Activated T-cell treated with anti-CD3 and anti-CD28 coated beads, Interleukin-2, amount 50 U/mL, for 24 hours (primary cell): ENCODE results near the gene AVPR1B.

ENCODE experiments used
- DNase-seq: peaks from one replicate; pipeline ENCODE4 v3.0.0-alpha.2; 2020
- H3K27ac Mint-ChIP-seq: 2 replicates; pipeline ENCODE4 v1.8.0; 2020; ENCODE audit warnings: mild to moderate bottlenecking, mixed read lengths
- H3K27me3 Mint-ChIP-seq: 2 replicates; pipeline ENCODE4 v1.8.0; 2020; ENCODE audit warnings: mixed read lengths
- H3K36me3 Mint-ChIP-seq: 2 replicates; pipeline ENCODE4 v1.8.0; 2020; ENCODE audit warnings: low read depth, mixed read lengths
- H3K4me1 Mint-ChIP-seq: 2 replicates; pipeline ENCODE4 v1.8.0; 2020; ENCODE audit warnings: low read depth, mixed read lengths
- H3K4me3 Mint-ChIP-seq: 2 replicates; pipeline ENCODE4 v1.8.0; 2020; ENCODE audit warnings: mild to moderate bottlenecking, moderate library complexity, mixed read lengths
- H3K9me3 Mint-ChIP-seq: 2 replicates; pipeline ENCODE4 v1.8.0; 2020; ENCODE audit warnings: mixed read lengths

The AVPR1B gene

GRCh38 chr1:206117151-206117948 is at the start of gene AVPR1B:
TSS of gene AVPR1B (minus strand) at chr1:206117388. CDS start at chr1:206116890, 498 bp downstream.
- H3K27ac Mint-ChIP-seq: no peak within 1 kb of the TSS
- DNase-seq: peak; percentile 36
- H3K27me3 Mint-ChIP-seq: peaks cover 52% of the 10 kb centered on the region
- no peak within 1 kb of the TSS for H3K4me3 Mint-ChIP-seq
- peaks cover 16% of the 10 kb centered on the region for H3K9me3 Mint-ChIP-seq
- H3K36me3 Mint-ChIP-seq: no peaks in the 10 kb centered on the region
- H3K4me1 Mint-ChIP-seq: peaks cover 7% of the 10 kb centered on the region

GRCh38 chr1:206145771-206146290 is 28.6 kb upstream of the AVPR1B start:
- no peaks in the 10 kb centered on the region for H3K9me3 Mint-ChIP-seq
- H3K36me3 Mint-ChIP-seq: no peaks in the 10 kb centered on the region
- peaks cover 13% of the 10 kb centered on the region for H3K27me3 Mint-ChIP-seq
- DNase-seq: no peak
- H3K4me1 Mint-ChIP-seq: peaks cover 2% of the 10 kb centered on the region
- no peak overlapping the region for H3K4me3 Mint-ChIP-seq
- no peak overlapping the region for H3K27ac Mint-ChIP-seq

GRCh38 chr1:206144605-206145004 is 27.4 kb upstream of the AVPR1B start:
- DNase-seq: no peak
- Mint-ChIP-seq H3K4me1 (peaks cover 2% of the 10 kb centered on the region), H3K36me3 (no peaks in the 10 kb centered on the region), H3K9me3 (no peaks in the 10 kb centered on the region), H3K27me3 (peaks cover 13% of the 10 kb centered on the region), H3K27ac (no peak overlapping the region), H3K4me3 (no peak overlapping the region)

GRCh38 chr1:206143537-206144172 is 26.5 kb upstream of the AVPR1B start:
- H3K36me3 Mint-ChIP-seq: no peaks in the 10 kb centered on the region
- H3K27me3 Mint-ChIP-seq: peaks cover 13% of the 10 kb centered on the region
- no peak overlapping the region for H3K27ac Mint-ChIP-seq
- H3K9me3 Mint-ChIP-seq: no peaks in the 10 kb centered on the region
- H3K4me3 Mint-ChIP-seq: no peak overlapping the region
- no peak for DNase-seq
- peaks cover 2% of the 10 kb centered on the region for H3K4me1 Mint-ChIP-seq

DNA sequence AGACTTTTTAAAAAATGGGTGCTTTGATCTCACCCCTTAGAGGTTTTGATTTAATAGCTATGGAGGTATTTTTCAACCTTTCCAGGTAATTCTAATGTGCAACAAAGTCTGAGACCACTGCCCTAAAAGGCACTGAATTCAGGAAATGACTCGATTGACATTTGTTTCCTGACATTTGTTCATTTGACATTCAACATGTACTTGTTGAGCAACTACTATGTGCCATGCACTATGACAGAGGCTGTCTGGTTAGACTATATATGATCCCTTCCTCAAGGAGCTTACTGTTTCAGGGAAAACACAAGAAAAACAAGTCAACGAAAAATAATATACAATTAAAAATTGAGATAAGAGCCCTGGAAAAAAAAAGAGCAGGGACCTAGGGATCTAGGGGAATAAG is 25.6 kb upstream of the AVPR1B start:
- Mint-ChIP-seq H3K9me3 (no peaks in the 10 kb centered on the region), H3K27ac (no peak overlapping the region), H3K27me3 (peaks cover 13% of the 10 kb centered on the region), H3K4me3 (no peak overlapping the region), H3K36me3 (no peaks in the 10 kb centered on the region), H3K4me1 (peaks cover 2% of the 10 kb centered on the region)
- no peak for DNase-seq

GRCh38 chr1:206142011-206142410 is 24.8 kb upstream of the AVPR1B start:
- Mint-ChIP-seq H3K36me3 (no peaks in the 10 kb centered on the region), H3K4me3 (no peak overlapping the region), H3K9me3 (no peaks in the 10 kb centered on the region), H3K4me1 (peaks cover 2% of the 10 kb centered on the region), H3K27me3 (peaks cover 13% of the 10 kb centered on the region), H3K27ac (no peak overlapping the region)
- DNase-seq: no peak

DNA sequence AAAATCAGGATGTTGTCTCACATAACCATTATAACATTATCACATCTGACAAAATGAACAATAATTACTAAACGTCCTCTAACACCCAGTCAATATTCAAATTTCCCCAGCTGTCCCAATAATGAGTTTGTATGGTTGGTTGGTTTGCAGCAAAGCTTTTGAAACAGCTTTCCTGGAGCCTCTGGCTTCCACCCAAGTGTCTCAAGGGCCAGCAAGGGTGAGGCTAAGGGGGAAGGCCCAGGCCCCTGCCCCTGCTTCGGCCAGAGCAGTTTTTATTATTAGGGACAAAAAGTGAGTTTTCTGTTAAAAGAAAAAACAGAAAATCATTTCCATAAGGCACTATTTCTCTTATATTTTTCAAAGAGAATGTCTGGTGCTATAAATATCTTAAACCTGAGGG is 19.1 kb upstream of the AVPR1B start:
- no peaks in the 10 kb centered on the region for H3K4me1 Mint-ChIP-seq
- no peaks in the 10 kb centered on the region for H3K36me3 Mint-ChIP-seq
- no peak for DNase-seq
- H3K9me3 Mint-ChIP-seq: no peaks in the 10 kb centered on the region
- H3K27ac Mint-ChIP-seq: no peak overlapping the region
- peaks cover 3% of the 10 kb centered on the region for H3K27me3 Mint-ChIP-seq
- no peak overlapping the region for H3K4me3 Mint-ChIP-seq

GRCh38 chr1:206135248-206135647 is 18.1 kb upstream of the AVPR1B start:
- no peaks in the 10 kb centered on the region for H3K4me1 Mint-ChIP-seq
- H3K36me3 Mint-ChIP-seq: no peaks in the 10 kb centered on the region
- no peaks in the 10 kb centered on the region for H3K9me3 Mint-ChIP-seq
- H3K4me3 Mint-ChIP-seq: no peak overlapping the region
- H3K27me3 Mint-ChIP-seq: peaks cover 8% of the 10 kb centered on the region
- no peak for DNase-seq
- no peak overlapping the region for H3K27ac Mint-ChIP-seq

DNA sequence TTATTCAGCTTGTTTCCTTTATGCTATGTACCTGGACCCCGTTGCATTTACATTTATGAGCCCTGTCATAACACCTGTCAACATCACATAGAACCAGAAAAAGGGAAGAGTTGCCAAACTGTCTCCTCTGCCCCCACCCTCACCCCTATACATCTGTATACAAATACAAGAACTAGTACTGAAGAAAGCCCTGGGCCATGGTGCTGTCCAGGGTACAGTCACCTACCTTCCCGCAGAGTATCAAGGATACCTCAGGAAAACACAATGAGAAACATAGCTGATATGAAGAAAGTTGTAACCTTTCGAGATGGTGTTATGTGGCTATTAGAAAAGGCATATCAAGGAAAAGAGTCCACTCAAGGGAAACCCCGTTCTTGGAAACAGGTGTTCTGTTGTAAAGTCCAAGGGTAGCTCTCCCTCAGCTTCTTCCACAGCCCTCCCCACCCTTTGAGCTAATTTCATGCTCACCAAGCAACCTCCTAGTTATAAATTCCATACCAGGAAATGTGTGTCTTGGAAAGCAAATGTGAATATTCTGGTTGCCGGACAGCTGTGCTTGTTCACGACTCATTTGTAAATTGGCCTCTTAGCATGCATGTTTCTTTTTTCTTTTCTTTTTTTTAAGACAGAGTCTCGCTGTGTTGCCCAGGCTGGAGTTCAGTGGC is 16.7 kb upstream of the AVPR1B start:
- DNase-seq: no peak
- no peak overlapping the region for H3K4me3 Mint-ChIP-seq
- H3K27ac Mint-ChIP-seq: no peak overlapping the region
- H3K4me1 Mint-ChIP-seq: no peaks in the 10 kb centered on the region
- H3K36me3 Mint-ChIP-seq: no peaks in the 10 kb centered on the region
- H3K9me3 Mint-ChIP-seq: no peaks in the 10 kb centered on the region
- H3K27me3 Mint-ChIP-seq: peaks cover 10% of the 10 kb centered on the region

GRCh38 chr1:206131037-206131436 is 13.8 kb upstream of the AVPR1B start:
- Mint-ChIP-seq H3K36me3 (no peaks in the 10 kb centered on the region), H3K27me3 (peaks cover 34% of the 10 kb centered on the region), H3K4me3 (no peak overlapping the region), H3K27ac (no peak overlapping the region), H3K4me1 (no peaks in the 10 kb centered on the region), H3K9me3 (no peaks in the 10 kb centered on the region)
- DNase-seq: no peak

DNA sequence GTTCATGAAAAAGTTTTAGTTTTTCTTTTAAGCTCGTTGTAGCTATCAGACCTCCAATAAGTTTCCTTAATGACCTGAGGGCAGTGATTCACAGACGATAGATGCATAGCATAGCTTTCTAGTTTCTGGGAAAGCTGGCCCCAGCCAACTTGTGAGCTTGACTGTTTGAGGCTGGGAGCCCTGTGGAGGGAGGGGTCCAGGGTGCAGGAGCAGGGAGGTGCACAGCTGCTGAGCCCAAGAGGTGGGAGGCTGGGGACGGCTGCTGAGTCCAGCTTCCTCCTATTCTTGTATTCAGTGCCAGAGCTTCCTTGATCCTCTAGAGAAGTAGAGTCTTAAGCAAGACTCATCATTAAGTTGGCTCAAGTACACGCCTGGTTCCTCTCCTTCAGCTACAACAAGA is 11.0 kb upstream of the AVPR1B start:
- no peak overlapping the region for H3K27ac Mint-ChIP-seq
- DNase-seq: no peak

GRCh38 chr1:206127336-206127735 is 10.1 kb upstream of the AVPR1B start:
- DNase-seq: no peak
- no peaks in the 10 kb centered on the region for H3K4me1 Mint-ChIP-seq
- no peak overlapping the region for H3K4me3 Mint-ChIP-seq
- H3K27me3 Mint-ChIP-seq: peaks cover 48% of the 10 kb centered on the region
- H3K36me3 Mint-ChIP-seq: no peaks in the 10 kb centered on the region
- H3K27ac Mint-ChIP-seq: no peak overlapping the region
- peaks cover 5% of the 10 kb centered on the region for H3K9me3 Mint-ChIP-seq

More for the DNA sequence above, 11.0 kb upstream of the AVPR1B start:
- no peaks in the 10 kb centered on the region for H3K36me3 Mint-ChIP-seq
- no peaks in the 10 kb centered on the region for H3K9me3 Mint-ChIP-seq
- H3K4me3 Mint-ChIP-seq: no peak overlapping the region
- peaks cover 44% of the 10 kb centered on the region for H3K27me3 Mint-ChIP-seq
- no peaks in the 10 kb centered on the region for H3K4me1 Mint-ChIP-seq

DNA sequence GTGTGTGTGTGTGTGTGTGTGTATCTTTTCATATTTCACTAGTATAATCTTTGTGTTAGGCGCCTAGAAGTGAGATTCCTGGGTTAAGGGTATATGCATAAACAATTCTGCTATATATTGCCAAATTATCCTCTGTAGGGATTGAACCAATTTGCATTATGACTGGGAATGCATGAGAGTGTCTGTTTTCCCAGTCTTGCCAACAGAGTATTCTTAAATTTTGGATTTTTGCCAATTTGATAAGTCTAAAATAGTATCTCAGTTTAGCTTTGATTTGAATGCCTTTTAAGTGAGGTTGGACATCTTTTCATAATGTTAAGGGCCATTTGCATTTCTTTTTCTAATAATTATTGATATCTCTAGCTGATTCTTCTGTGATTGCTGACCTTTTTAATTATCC is 8.2 kb upstream of the AVPR1B start:
- no peak overlapping the region for H3K4me3 Mint-ChIP-seq
- peaks cover 19% of the 10 kb centered on the region for H3K9me3 Mint-ChIP-seq
- peaks cover 57% of the 10 kb centered on the region for H3K27me3 Mint-ChIP-seq
- H3K36me3 Mint-ChIP-seq: no peaks in the 10 kb centered on the region
- H3K4me1 Mint-ChIP-seq: no peaks in the 10 kb centered on the region
- H3K27ac Mint-ChIP-seq: no peak overlapping the region
- DNase-seq: no peak

DNA sequence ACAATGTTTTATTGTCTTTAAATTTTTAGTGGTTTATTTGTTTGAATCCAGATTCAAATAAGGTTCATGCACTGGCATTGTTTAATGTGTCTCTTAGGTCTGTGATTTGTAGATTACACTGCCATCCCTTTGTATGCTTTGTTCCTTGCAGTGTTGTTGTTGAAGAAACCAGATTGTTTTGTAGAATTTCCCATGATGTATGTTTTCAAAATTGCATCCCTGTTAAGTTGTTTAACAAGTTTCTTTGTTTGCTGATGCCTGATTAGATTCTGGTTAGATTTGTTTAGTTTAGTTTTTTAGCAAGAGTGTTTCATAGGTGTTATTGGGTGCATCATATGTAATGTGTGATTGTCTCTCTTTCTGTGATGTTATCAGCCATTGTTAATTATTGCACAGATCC is 5.5 kb upstream of the AVPR1B start:
- no peak overlapping the region for H3K4me3 Mint-ChIP-seq
- no peak overlapping the region for H3K27ac Mint-ChIP-seq
- H3K9me3 Mint-ChIP-seq: peaks cover 21% of the 10 kb centered on the region
- H3K4me1 Mint-ChIP-seq: peaks cover under 1% of the 10 kb centered on the region
- no peaks in the 10 kb centered on the region for H3K36me3 Mint-ChIP-seq
- H3K27me3 Mint-ChIP-seq: peaks cover 61% of the 10 kb centered on the region
- no peak for DNase-seq

- H3K27me3 Mint-ChIP-seq: peaks cover 63% of the 10 kb centered on the region
- H3K9me3 Mint-ChIP-seq: peaks cover 21% of the 10 kb centered on the region
- H3K4me3 Mint-ChIP-seq: no peak overlapping the region
- no peaks in the 10 kb centered on the region for H3K36me3 Mint-ChIP-seq
- no peak overlapping the region for H3K27ac Mint-ChIP-seq
- DNase-seq: no peak
- H3K4me1 Mint-ChIP-seq: peaks cover 7% of the 10 kb centered on the region
These were observed 4.1 kb upstream of the AVPR1B start for GRCh38 chr1:206121269-206121668.
